Osteoblast (primary cell): ENCODE results near the gene CNBP. TPM values are rescaled to one million over a fixed set of nuclear protein-coding genes. Genes with fewer than 3 reads are reported as not detected.

ENCODE experiments used
- DNase-seq: peaks from one replicate; pipeline ENCODE4 v3.0.0; 2011; ENCODE audit warnings: low spot score, mixed read lengths; ENCODE audit not compliant: insufficient read length; ENCODE audit errors: missing footprints
- H2AFZ ChIP-seq: 2 replicates; pipeline ENCODE4 v1.6.0; 2011; ENCODE audit warnings: mild to moderate bottlenecking, low read length
- H3K27ac ChIP-seq: 2 replicates; pipeline ENCODE4 v1.5.1; 2011; ENCODE audit warnings: mild to moderate bottlenecking, low read depth, low read length, moderate library complexity
- H3K27me3 ChIP-seq: 2 replicates; pipeline ENCODE4 v1.6.0; 2012; ENCODE audit warnings: mild to moderate bottlenecking, control low read depth, inconsistent platforms, low read length, moderate library complexity; ENCODE audit not compliant: insufficient read depth
- H3K36me3 ChIP-seq: 2 replicates; pipeline ENCODE4 v1.5.1; 2011; ENCODE audit warnings: mild to moderate bottlenecking, low read length, control low read depth, moderate library complexity; ENCODE audit not compliant: insufficient read depth
- H3K4me1 ChIP-seq: 2 replicates; pipeline ENCODE4 v1.5.1; 2011; ENCODE audit warnings: mild to moderate bottlenecking, low read length, control low read depth, moderate library complexity; ENCODE audit not compliant: insufficient read depth
- H3K4me2 ChIP-seq: 2 replicates; pipeline ENCODE4 v1.6.0; 2011; ENCODE audit warnings: mild to moderate bottlenecking, low read length; ENCODE audit not compliant: insufficient read depth
- H3K4me3 ChIP-seq: fragments of 200-600 bp; sonication (generic); 3 replicates; pipeline ENCODE4 v1.5.1; 2012; ENCODE audit warnings: mild to moderate bottlenecking, low read length, inconsistent platforms; ENCODE audit not compliant: insufficient read depth
- H3K79me2 ChIP-seq: 2 replicates; pipeline ENCODE4 v1.6.0; 2012; ENCODE audit warnings: mild to moderate bottlenecking, low read length, control low read depth, inconsistent platforms; ENCODE audit not compliant: insufficient read depth
- H3K9me3 ChIP-seq: 2 replicates; pipeline ENCODE4 v1.5.1; 2011; ENCODE audit warnings: low read depth, low read length, control low read depth
- H4K20me1 ChIP-seq: 2 replicates; pipeline ENCODE4 v1.6.0; 2012; ENCODE audit warnings: mild to moderate bottlenecking, low read length, control low read depth; ENCODE audit not compliant: insufficient read depth
- total RNA-seq: library from RNA; depleted of rRNA; stranded (reverse); fragments of >200 nt; gene quantifications from 2 replicates; pipeline ENCODE4 v1.2.3, GENCODE V29; 2012
- TF ChIP-seq, protein P1 (sequence below): IDR thresholded peaks from 2 replicates; pipeline ENCODE4 v1.5.1; 2011; ENCODE audit warnings: mild to moderate bottlenecking, low read depth, low read length, moderate library complexity; ENCODE audit errors: extremely low read depth

The CNBP gene
- total RNA-seq, 1 donor, result 233 TPM

DNA sequence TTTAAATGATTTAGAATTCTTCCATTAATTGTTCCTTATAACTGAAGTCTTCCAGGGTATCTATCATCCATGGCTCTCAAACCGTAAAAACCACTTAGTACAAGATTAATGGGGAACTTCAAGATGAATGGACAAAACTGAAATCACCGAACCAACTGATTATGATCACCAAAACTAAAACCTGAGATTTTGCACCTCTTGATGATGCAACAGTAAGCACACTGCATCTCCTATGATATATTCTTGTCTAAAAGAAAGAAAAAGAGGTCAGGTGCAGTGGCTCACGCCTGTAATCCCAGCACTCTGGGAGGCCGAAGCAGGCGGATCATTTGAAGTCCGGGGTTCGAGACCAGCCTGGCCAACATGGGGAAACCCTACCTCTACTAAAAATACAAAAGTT is 19.2 kb downstream of the CNBP start:
- TF ChIP-seq, protein P1, sequence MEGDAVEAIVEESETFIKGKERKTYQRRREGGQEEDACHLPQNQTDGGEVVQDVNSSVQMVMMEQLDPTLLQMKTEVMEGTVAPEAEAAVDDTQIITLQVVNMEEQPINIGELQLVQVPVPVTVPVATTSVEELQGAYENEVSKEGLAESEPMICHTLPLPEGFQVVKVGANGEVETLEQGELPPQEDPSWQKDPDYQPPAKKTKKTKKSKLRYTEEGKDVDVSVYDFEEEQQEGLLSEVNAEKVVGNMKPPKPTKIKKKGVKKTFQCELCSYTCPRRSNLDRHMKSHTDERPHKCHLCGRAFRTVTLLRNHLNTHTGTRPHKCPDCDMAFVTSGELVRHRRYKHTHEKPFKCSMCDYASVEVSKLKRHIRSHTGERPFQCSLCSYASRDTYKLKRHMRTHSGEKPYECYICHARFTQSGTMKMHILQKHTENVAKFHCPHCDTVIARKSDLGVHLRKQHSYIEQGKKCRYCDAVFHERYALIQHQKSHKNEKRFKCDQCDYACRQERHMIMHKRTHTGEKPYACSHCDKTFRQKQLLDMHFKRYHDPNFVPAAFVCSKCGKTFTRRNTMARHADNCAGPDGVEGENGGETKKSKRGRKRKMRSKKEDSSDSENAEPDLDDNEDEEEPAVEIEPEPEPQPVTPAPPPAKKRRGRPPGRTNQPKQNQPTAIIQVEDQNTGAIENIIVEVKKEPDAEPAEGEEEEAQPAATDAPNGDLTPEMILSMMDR, result no peak
- Histone ChIP-seq H3K4me1 (peaks cover 16% of the 10 kb centered on the region), H3K27ac (no peak overlapping the region), H3K27me3 (no peaks in the 10 kb centered on the region), H2AFZ (no peak overlapping the region), H3K9me3 (no peaks in the 10 kb centered on the region), H3K79me2 (peaks cover 17% of the 10 kb centered on the region), H3K4me3 (no peak overlapping the region), H3K36me3 (peaks cover 36% of the 10 kb centered on the region), H3K4me2 (no peak overlapping the region), H4K20me1 (peaks cover 2% of the 10 kb centered on the region)
- DNase-seq, result no peak

DNA sequence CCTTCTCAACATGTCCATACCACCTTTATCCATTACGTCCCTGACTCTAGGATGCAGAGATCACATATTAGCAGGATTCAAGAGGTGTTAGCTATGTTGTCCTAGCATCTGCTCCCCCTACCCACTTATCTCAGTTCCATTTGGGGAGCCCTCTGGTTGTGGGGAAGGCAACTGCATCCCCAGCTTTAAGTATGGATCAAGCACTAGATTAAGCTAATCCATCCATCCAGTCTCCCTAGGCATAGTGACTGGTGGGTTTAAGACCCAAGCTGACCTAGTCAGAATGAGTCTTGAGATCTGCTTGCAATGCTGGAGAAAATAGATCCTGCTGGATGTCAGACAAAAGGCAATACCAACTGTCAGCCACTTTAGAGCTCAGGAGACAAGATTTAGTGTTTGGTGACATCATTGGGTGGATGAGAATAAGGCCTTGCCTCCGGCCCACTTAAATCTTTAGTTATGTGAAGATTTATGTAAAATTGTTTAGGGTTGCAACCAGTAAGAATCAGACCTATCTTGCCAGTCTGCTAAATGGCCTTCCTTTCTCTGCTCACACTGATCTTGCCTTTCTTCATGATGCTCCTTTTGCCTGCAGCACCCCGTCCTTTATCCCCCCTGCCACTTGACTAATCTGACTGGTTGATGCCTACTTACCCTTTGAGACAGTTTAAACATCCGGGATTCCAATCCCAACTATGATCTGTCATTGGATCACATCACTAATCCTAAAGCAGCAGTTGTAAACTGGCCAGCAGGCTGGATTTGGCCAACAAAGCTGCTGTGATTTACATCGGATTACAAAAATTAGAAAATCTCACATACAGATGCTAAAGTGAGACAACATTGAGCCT is 20.7 kb downstream of the CNBP start:
- H3K27ac ChIP-seq, result peak overlapping the region; percentile 100
- TF ChIP-seq, protein P1, result peak; percentile 35
- H3K4me2 ChIP-seq, result peak overlapping the region; percentile 97

DNA sequence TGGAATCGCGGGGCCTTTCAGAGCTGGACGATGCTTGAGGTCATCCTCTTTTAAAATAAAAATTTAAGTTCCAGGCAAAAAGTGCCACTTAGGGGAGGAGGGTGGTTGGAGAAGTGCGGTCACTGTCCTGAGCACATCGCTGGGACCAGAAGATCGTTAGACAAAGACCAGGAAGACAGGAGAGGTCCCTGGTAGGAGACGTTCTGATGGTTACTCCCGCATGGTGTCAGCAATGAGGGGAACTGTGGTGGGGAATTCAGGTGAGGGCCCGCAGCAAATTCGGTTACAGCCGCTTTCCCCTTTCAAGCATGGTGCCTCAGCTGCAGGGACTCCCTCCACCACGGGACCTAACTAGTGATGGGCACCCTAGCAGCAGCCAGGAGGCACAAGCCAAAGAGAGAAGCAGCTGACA is 21.8 kb downstream of the CNBP start:
- peak; percentile 62 for DNase-seq
- peaks cover 25% of the 10 kb centered on the region for H3K79me2 ChIP-seq
- H3K9me3 ChIP-seq, result no peaks in the 10 kb centered on the region
- no peaks in the 10 kb centered on the region for H3K27me3 ChIP-seq
- H4K20me1 ChIP-seq, result no peaks in the 10 kb centered on the region
- H3K36me3 ChIP-seq, result peaks cover 32% of the 10 kb centered on the region
- H3K4me1 ChIP-seq, result peaks cover 21% of the 10 kb centered on the region
- peak overlapping the region; percentile 100 for H2AFZ ChIP-seq
- peak overlapping the region; percentile 100 for H3K27ac ChIP-seq
- H3K4me2 ChIP-seq, result peak overlapping the region; percentile 97
- TF ChIP-seq, protein P1, result no peak
- peak overlapping the region; percentile 92 for H3K4me3 ChIP-seq

More for the DNA sequence above, 20.7 kb downstream of the CNBP start:
- no peak for DNase-seq
- Histone ChIP-seq H4K20me1 (no peaks in the 10 kb centered on the region), H3K79me2 (peaks cover 26% of the 10 kb centered on the region), H3K27me3 (no peaks in the 10 kb centered on the region), H2AFZ (no peak overlapping the region), H3K4me3 (no peak overlapping the region), H3K9me3 (no peaks in the 10 kb centered on the region), H3K36me3 (peaks cover 35% of the 10 kb centered on the region), H3K4me1 (peaks cover 21% of the 10 kb centered on the region)
